MCF 10A (cell line): ENCODE data around the gene PHF10. TPM values are rescaled to one million over a fixed set of nuclear protein-coding genes. Genes with fewer than 3 reads are reported as not detected.

Experiments
- BruUV-seq: library from RNA; stranded (reverse); fragments of 400-500 nt; replicated peaks from 2 replicates; lab custom pipeline; 2021; lab: Mats Ljungman, UMichigan
- CTCF ChIA-PET: fragments of 300-600 bp; sonication (Branson Sonifier 250); formaldehyde crosslinking; extraction: SDS; loops from one replicate; lab custom pipeline; 2021; ENCODE audit warnings: antibody characterized with exemption, inconsistent platforms; lab: Yijun Ruan, JAX
- POLR2A ChIA-PET: fragments of 300-600, 350-650 bp; sonication (Branson Sonifier 250); formaldehyde crosslinking; extraction: SDS; loops from one replicate; lab custom pipeline; 2020; ENCODE audit warnings: antibody characterized with exemption, inconsistent platforms; lab: Yijun Ruan, JAX
- DNase-seq: peaks from one replicate; pipeline ENCODE4 v3.0.0-alpha.2; 2018; ENCODE audit not compliant: unreplicated experiment
- H3K27ac Mint-ChIP-seq: one replicate; pipeline ENCODE4 v1.8.0; 2022; ENCODE audit warnings: mild to moderate bottlenecking, low read depth, mixed read lengths; ENCODE audit not compliant: unreplicated experiment
- H3K27me3 Mint-ChIP-seq: one replicate; pipeline ENCODE4 v1.8.0; 2022; ENCODE audit warnings: mixed read lengths; ENCODE audit not compliant: insufficient read depth, unreplicated experiment
- H3K36me3 Mint-ChIP-seq: one replicate; pipeline ENCODE4 v1.8.0; 2022; ENCODE audit warnings: mild to moderate bottlenecking, moderate library complexity, mixed read lengths; ENCODE audit not compliant: insufficient read depth, unreplicated experiment
- H3K4me1 Mint-ChIP-seq: one replicate; pipeline ENCODE4 v1.8.0; 2022; ENCODE audit warnings: mixed read lengths; ENCODE audit not compliant: insufficient read depth, unreplicated experiment
- H3K4me3 Mint-ChIP-seq: one replicate; pipeline ENCODE4 v1.8.0; 2022; ENCODE audit warnings: mild to moderate bottlenecking, moderate library complexity, mixed read lengths; ENCODE audit not compliant: unreplicated experiment
- H3K9me3 Mint-ChIP-seq: one replicate; pipeline ENCODE4 v1.8.0; 2022; ENCODE audit warnings: mixed read lengths; ENCODE audit not compliant: unreplicated experiment
- intact Hi-C: fragments of 100-400 bp; cut with micrococcal nuclease; formaldehyde crosslinking; loops from 2 replicates; pipeline ENCODE4 v1.14.1; 2022
- total RNA-seq: library from RNA; stranded (reverse); gene quantifications from 2 replicates; pipeline ENCODE4 v1.2.3, GENCODE V29; 2022
- TF ChIP-seq, protein P1 (sequence below): fragments of 200-600 bp; IDR thresholded peaks from one replicate; pipeline ENCODE4 v1.8.0; 2022; ENCODE audit warnings: antibody characterized with exemption, mild to moderate bottlenecking; ENCODE audit not compliant: unreplicated experiment

The PHF10 gene
- total RNA-seq, 1 experiment from 2014 or later, result 27.2 TPM

DNA sequence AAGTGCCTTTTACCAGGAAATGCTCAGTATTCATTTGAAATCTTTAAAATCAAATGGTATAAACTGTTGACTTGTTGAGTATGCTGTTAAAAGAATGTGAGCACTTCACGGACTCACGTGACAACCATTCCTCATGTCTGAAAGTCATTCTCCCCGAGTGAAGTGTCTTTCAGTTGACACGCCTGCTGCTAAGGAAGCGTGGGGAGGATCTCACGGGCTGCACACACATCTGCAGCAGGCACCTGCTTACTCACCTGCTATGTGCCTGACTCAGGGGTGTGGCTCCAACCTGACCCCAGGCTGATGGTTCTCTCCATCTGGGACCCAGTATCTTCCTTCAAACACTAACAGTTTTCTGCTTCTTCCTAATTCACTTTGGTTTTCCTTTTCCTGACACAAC is 55.2 kb downstream of the PHF10 start:
- no peak overlapping the region for H3K4me3 Mint-ChIP-seq
- CTCF ChIA-PET, result no interaction called here
- H3K4me1 Mint-ChIP-seq, result peaks cover 5% of the 10 kb centered on the region
- BruUV-seq, result no TSS peak
- POLR2A ChIA-PET, result interaction anchor here (1.2 to 1.8 kb wide), 3 partner anchors 16 to 32 kb away, joined by 4 to 5 read pairs (median 4); partner anchors contain the start of genes C6orf120 and WDR27
- no peaks in the 10 kb centered on the region for H3K9me3 Mint-ChIP-seq
- intact Hi-C loops, result no loop called here
- no peaks in the 10 kb centered on the region for H3K27me3 Mint-ChIP-seq
- H3K36me3 Mint-ChIP-seq, result peaks cover 42% of the 10 kb centered on the region
- TF ChIP-seq, protein P1, sequence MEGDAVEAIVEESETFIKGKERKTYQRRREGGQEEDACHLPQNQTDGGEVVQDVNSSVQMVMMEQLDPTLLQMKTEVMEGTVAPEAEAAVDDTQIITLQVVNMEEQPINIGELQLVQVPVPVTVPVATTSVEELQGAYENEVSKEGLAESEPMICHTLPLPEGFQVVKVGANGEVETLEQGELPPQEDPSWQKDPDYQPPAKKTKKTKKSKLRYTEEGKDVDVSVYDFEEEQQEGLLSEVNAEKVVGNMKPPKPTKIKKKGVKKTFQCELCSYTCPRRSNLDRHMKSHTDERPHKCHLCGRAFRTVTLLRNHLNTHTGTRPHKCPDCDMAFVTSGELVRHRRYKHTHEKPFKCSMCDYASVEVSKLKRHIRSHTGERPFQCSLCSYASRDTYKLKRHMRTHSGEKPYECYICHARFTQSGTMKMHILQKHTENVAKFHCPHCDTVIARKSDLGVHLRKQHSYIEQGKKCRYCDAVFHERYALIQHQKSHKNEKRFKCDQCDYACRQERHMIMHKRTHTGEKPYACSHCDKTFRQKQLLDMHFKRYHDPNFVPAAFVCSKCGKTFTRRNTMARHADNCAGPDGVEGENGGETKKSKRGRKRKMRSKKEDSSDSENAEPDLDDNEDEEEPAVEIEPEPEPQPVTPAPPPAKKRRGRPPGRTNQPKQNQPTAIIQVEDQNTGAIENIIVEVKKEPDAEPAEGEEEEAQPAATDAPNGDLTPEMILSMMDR, result no peak
- no peak for DNase-seq
- no peak overlapping the region for H3K27ac Mint-ChIP-seq

DNA sequence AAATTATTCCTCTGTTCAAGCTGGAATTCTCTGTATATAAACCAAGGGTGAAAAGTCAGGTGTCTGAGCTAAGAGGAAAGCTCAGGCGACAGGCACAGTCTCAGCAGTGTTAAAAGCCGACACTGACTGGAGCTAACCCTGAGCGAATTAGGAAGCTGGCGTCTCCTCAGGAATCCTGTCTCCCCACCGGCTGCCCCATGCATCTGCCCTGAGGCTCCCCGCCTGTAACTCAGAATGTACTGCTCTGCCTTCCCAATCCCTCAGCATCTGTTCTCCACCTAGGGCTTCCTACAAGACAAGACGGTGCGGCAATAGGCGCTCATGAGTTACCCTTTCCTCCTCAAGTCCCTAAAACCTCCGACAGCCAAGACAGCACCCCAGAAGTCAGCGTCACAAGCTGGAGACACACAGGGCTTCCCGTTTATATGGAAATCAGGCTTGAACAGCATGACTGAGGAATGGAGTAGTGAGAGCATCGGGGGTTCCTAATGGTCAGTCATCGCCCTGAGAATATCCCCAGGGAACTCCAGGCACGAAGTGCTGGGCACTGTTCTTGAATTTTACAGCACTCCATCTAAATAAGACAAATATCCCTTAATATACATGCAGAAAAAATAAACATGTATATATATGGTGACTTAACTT is 56.0 kb downstream of the PHF10 start:
- Mint-ChIP-seq H3K36me3 (peaks cover 44% of the 10 kb centered on the region), H3K27me3 (no peaks in the 10 kb centered on the region), H3K4me3 (no peak overlapping the region), H3K27ac (no peak overlapping the region), H3K9me3 (no peaks in the 10 kb centered on the region), H3K4me1 (peaks cover 5% of the 10 kb centered on the region)
- no TSS peak for BruUV-seq
- intact Hi-C loops, result no loop called here
- ChIA-PET POLR2A (interaction anchor here (0.7 to 1.8 kb wide), 2 partner anchors 33 to 331 kb away, joined by 3 to 5 read pairs; partner anchors contain the start of genes C6orf120 and WDR27), CTCF (interaction anchor here (1.1 kb wide), 1 partner anchor 28 kb away, joined by 3 read pairs; no protein-coding TSS in a partner anchor)
- no peak for DNase-seq
- TF ChIP-seq, protein P1, result no peak

DNA sequence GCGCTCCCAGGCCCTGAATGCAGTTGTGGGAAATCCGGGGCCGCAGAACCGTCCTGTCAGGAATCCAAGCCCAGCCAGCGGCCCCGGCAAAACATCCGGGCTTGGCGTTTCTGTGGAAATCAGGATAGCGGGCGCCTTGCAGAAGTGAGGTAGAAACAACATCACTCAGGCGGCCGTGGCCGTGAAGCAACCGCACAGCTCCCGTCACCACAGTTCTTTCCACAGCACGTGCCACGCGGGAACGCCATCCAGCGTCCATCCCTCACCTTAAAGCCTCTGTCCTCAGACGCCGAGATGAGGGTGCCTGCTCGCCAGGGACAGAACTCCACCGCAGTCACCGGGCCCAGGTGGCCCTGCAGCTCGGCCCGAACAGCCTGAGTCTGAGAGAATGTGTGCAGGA is 56.6 kb downstream of the PHF10 start:
- no TSS peak for BruUV-seq
- no peak overlapping the region for H3K27ac Mint-ChIP-seq
- H3K27me3 Mint-ChIP-seq, result no peaks in the 10 kb centered on the region
- intact Hi-C loops, result no loop called here
- TF ChIP-seq, protein P1, result no peak
- DNase-seq, result no peak
- H3K4me3 Mint-ChIP-seq, result no peak overlapping the region
- CTCF ChIA-PET, result interaction anchor here (1.1 kb wide), 1 partner anchor 29 kb away, joined by 3 read pairs; no protein-coding TSS in a partner anchor
- no peaks in the 10 kb centered on the region for H3K9me3 Mint-ChIP-seq
- POLR2A ChIA-PET, result interaction anchor here (0.6 to 0.7 kb wide), 2 partner anchors 32 to 330 kb away, joined by 3 read pairs; no protein-coding TSS in a partner anchor
- peaks cover 5% of the 10 kb centered on the region for H3K4me1 Mint-ChIP-seq
- H3K36me3 Mint-ChIP-seq, result peaks cover 49% of the 10 kb centered on the region

DNA sequence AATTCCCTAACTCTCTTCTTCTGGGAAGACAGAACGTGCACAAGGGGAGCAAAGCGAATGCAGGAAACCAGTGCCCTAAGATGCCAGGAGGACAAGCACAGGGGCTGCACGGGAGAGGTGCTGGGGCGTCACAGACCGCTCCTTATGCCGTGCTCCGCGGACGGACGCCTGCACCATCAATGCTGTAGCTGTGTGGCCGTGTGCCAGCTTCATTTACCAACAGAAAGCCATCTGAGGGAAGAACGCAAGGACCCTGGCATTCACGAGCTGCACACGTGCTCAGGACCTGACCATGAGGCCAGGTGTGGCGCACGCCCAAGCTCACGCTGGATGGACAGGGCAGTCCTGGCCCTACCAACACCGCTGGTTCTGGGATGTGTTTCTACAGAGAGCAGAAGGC is 57.9 kb downstream of the PHF10 start:
- no TSS peak for BruUV-seq
- TF ChIP-seq, protein P1, result no peak
- no peak overlapping the region for H3K4me3 Mint-ChIP-seq
- ChIA-PET CTCF (interaction anchor here (0.6 kb wide), 1 partner anchor 323 kb away, joined by 3 read pairs; no protein-coding TSS in a partner anchor), POLR2A (interaction anchor here (0.6 kb wide), 1 partner anchor 662 kb away, joined by 3 read pairs; no protein-coding TSS in a partner anchor)
- H3K4me1 Mint-ChIP-seq, result peaks cover 5% of the 10 kb centered on the region
- no peak for DNase-seq
- no peaks in the 10 kb centered on the region for H3K27me3 Mint-ChIP-seq
- intact Hi-C loops, result no loop called here
- H3K27ac Mint-ChIP-seq, result no peak overlapping the region
- no peaks in the 10 kb centered on the region for H3K9me3 Mint-ChIP-seq
- peaks cover 51% of the 10 kb centered on the region for H3K36me3 Mint-ChIP-seq
